ENCODE results near the gene PRRX2.
A peak's percentile ranks its signal among the peaks of the same experiment; 100 is the strongest.

Gene PRRX2

DNA sequence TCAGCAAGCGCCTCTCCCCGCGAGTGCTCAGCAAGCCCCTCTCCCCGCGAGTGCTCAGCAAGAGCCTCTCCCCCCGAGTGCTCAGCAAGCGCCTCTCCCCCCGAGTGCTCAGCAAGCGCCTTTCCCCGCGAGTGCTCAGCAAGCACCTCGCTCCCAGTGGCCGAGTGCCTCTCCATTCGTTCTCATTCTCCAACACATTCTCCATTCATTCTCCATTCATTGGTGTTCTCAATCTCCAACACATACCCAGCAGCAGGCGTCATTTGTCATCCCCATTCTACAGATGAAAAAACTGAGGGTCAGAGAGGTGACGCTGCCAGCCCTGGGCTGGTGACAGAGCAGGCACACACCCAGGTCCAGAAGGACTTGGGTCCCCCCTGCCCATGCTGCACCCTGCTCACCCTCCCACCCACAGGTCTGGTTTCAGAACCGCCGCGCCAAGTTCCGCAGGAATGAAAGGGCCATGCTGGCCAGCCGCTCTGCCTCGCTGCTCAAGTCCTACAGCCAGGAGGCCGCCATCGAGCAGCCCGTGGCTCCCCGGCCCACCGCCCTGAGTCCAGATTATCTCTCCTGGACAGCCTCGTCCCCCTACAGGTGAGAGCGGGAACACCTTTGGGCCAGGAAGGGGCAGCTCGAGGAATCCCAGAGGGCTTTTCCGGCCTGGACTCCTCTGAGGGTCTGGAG is 54.9 kb downstream of the PRRX2 start:
- no peak overlapping the region for H3K4me2 ChIP-seq (ENCODE audit: low read length)
- H3K4me3 ChIP-seq (ENCODE audit: low read length) = no peak overlapping the region
- no peaks in the 10 kb centered on the region for H3K79me2 ChIP-seq (ENCODE audit: control insufficient read depth, low read length)
- no peaks in the 10 kb centered on the region for H3K9me2 ChIP-seq (replicated peaks; ENCODE audit: control insufficient read depth, low read length)
- no peaks in the 10 kb centered on the region for H4K20me1 ChIP-seq (ENCODE audit: control insufficient read depth, insufficient read depth, low read depth, low read length)
- TF ChIP-seq, protein P1, sequence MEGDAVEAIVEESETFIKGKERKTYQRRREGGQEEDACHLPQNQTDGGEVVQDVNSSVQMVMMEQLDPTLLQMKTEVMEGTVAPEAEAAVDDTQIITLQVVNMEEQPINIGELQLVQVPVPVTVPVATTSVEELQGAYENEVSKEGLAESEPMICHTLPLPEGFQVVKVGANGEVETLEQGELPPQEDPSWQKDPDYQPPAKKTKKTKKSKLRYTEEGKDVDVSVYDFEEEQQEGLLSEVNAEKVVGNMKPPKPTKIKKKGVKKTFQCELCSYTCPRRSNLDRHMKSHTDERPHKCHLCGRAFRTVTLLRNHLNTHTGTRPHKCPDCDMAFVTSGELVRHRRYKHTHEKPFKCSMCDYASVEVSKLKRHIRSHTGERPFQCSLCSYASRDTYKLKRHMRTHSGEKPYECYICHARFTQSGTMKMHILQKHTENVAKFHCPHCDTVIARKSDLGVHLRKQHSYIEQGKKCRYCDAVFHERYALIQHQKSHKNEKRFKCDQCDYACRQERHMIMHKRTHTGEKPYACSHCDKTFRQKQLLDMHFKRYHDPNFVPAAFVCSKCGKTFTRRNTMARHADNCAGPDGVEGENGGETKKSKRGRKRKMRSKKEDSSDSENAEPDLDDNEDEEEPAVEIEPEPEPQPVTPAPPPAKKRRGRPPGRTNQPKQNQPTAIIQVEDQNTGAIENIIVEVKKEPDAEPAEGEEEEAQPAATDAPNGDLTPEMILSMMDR (IDR thresholded peaks at IDR 0.05; ENCODE audit: low read depth, low read length, poor library complexity, severe bottlenecking) = peak; percentile 49
- no peak for TF ChIP-seq EZH2phosphoT487 (IDR thresholded peaks at IDR 0.05; ENCODE audit: borderline replicate concordance, low read length)
- H3K27ac ChIP-seq (ENCODE audit: low read depth, low read length) = no peak overlapping the region
- no peaks in the 10 kb centered on the region for H3K36me3 ChIP-seq (ENCODE audit: control insufficient read depth, low read length)
- H3K4me1 ChIP-seq (ENCODE audit: control insufficient read depth, low read length) = no peaks in the 10 kb centered on the region
- H3K27me3 ChIP-seq (ENCODE audit: control insufficient read depth, low read length) = no peaks in the 10 kb centered on the region
- no peaks in the 10 kb centered on the region for H3K9me3 ChIP-seq (ENCODE audit: control insufficient read depth, insufficient read depth, low read length)
- H3F3A ChIP-seq (ENCODE audit: control insufficient read depth, insufficient read depth) = no peaks in the 10 kb centered on the region

DNA sequence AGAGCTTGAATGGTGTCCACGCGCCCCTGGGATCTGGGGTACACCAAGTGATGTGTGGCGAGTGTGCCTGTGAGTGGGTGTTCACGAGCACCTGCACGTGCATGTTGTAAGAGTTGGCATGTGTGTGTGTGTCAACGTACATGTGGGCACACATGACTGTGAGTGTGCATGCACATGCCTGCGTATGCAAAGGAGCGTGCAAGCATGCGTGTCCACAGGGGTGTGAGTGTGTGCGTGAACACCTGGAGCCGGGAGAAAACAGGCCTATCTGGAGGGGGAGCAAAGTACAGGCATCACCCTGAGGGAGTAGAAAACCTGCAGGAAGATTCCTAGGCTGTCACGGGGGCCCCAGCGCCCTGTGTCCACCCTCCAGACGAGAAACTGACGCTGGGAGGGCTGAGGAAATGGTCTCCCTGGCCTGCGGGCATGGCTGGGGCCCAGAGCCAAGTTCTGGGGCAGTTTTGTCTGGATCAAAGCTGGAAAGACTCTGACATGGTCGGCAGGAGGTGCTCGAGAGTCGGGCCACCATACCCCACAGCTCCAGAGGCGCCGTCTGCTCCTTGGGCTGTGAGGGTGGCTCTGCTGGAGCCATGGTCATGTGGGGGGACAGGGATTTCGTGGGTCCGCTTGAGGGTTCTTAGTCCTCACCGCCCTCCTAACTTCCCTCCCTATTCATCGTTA is 55.6 kb downstream of the PRRX2 start:
- Histone ChIP-seq H3K79me2 (ENCODE audit: control insufficient read depth, low read length) (no peaks in the 10 kb centered on the region), H3K36me3 (ENCODE audit: control insufficient read depth, low read length) (no peaks in the 10 kb centered on the region), H3K27me3 (ENCODE audit: control insufficient read depth, low read length) (no peaks in the 10 kb centered on the region), H3K4me3 (ENCODE audit: low read length) (no peak overlapping the region), H3K4me2 (ENCODE audit: low read length) (no peak overlapping the region), H3F3A (ENCODE audit: control insufficient read depth, insufficient read depth) (no peaks in the 10 kb centered on the region), H3K27ac (ENCODE audit: low read depth, low read length) (no peak overlapping the region), H3K9me3 (ENCODE audit: control insufficient read depth, insufficient read depth, low read length) (no peaks in the 10 kb centered on the region), H4K20me1 (ENCODE audit: control insufficient read depth, insufficient read depth, low read depth, low read length) (no peaks in the 10 kb centered on the region), H3K4me1 (ENCODE audit: control insufficient read depth, low read length) (no peaks in the 10 kb centered on the region), H3K9me2 (replicated peaks; ENCODE audit: control insufficient read depth, low read length) (no peaks in the 10 kb centered on the region)
- TF ChIP-seq EZH2phosphoT487 (IDR thresholded peaks at IDR 0.05; ENCODE audit: borderline replicate concordance, low read length) = no peak
- TF ChIP-seq, protein P1 (IDR thresholded peaks at IDR 0.05; ENCODE audit: low read depth, low read length, poor library complexity, severe bottlenecking) = no peak

DNA sequence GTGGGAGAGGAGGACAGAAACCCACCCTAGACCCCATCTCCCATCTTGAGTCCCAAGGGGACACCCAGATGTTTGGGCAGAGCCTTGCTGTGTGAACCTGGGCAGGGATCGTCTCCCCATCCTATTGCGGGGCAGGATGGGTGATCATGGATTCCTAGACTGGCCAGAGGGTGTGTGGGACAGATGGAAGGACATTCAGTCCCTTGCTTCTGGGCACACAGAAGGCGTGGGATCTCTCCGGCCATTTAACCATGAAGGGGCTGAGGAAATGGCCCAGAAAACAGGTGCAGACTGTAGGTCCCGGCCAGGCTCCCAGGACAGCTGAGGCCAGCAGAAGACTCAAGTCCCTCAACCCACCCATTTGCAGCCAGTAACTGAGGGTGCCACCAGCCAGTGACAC is 57.5 kb downstream of the PRRX2 start:
- no peak for TF ChIP-seq EZH2phosphoT487 (IDR thresholded peaks at IDR 0.05; ENCODE audit: borderline replicate concordance, low read length)
- TF ChIP-seq, protein P1 (IDR thresholded peaks at IDR 0.05; ENCODE audit: low read depth, low read length, poor library complexity, severe bottlenecking) = no peak
- H3K79me2 ChIP-seq (ENCODE audit: control insufficient read depth, low read length) = no peaks in the 10 kb centered on the region
- H3K9me3 ChIP-seq (ENCODE audit: control insufficient read depth, insufficient read depth, low read length) = no peaks in the 10 kb centered on the region
- no peak overlapping the region for H3K4me2 ChIP-seq (ENCODE audit: low read length)
- no peak overlapping the region for H3K27ac ChIP-seq (ENCODE audit: low read depth, low read length)
- H4K20me1 ChIP-seq (ENCODE audit: control insufficient read depth, insufficient read depth, low read depth, low read length) = no peaks in the 10 kb centered on the region
- no peaks in the 10 kb centered on the region for H3K9me2 ChIP-seq (replicated peaks; ENCODE audit: control insufficient read depth, low read length)
- H3K4me1 ChIP-seq (ENCODE audit: control insufficient read depth, low read length) = no peaks in the 10 kb centered on the region
- H3K4me3 ChIP-seq (ENCODE audit: low read length) = no peak overlapping the region
- H3K36me3 ChIP-seq (ENCODE audit: control insufficient read depth, low read length) = no peaks in the 10 kb centered on the region
- no peaks in the 10 kb centered on the region for H3K27me3 ChIP-seq (ENCODE audit: control insufficient read depth, low read length)
- no peaks in the 10 kb centered on the region for H3F3A ChIP-seq (ENCODE audit: control insufficient read depth, insufficient read depth)

Measured in DOHH2 (cell line).